DMS53 (cell line): ENCODE data around the gene MGAT3.
A peak's percentile ranks its signal among the peaks of the same experiment; 100 is the strongest.

Experiments
- DNase-seq: peaks from one replicate; lab custom pipeline; 2025; lab: John Stamatoyannopoulos, UW

Gene MGAT3

GRCh38 chr22:39528681-39529486, 72.1 kb downstream of the MGAT3 start:
- DNase-seq, result peak; percentile 98

GRCh38 chr22:39529487-39529851, 72.7 kb downstream of the MGAT3 start:
- DNase-seq, result no peak

- no peak for DNase-seq
Observed at GRCh38 chr22:39530116-39530515, 73.3 kb downstream of the MGAT3 start.

- peak; percentile 66 for DNase-seq
Observed at GRCh38 chr22:39530692-39531331, 74.0 kb downstream of the MGAT3 start.

- DNase-seq, result peak; percentile 99
Observed at GRCh38 chr22:39532215-39533073, 75.6 kb downstream of the MGAT3 start, which contains the start of gene RPS19BP1. TSS of gene RPS19BP1 (minus strand) at chr22:39532748. CDS start at chr22:39532738, 10 bp downstream.

GRCh38 chr22:39534092-39534506, 77.3 kb downstream of the MGAT3 start:
- no peak for DNase-seq

- peak; percentile 76 for DNase-seq
Observed at GRCh38 chr22:39534591-39535356, 78.0 kb downstream of the MGAT3 start.

- DNase-seq, result peak; percentile 51
Observed at GRCh38 chr22:39535357-39535725, 78.5 kb downstream of the MGAT3 start.

- DNase-seq, result no peak
Observed at GRCh38 chr22:39535831-39536449, 79.1 kb downstream of the MGAT3 start.

GRCh38 chr22:39536711-39537110, 79.9 kb downstream of the MGAT3 start:
- DNase-seq, result no peak

- DNase-seq, result no peak
Observed at GRCh38 chr22:39537975-39538374, 81.2 kb downstream of the MGAT3 start.
